HG03460 (cell line): ENCODE results near the gene FITM1.
"Not testable (repeated sequence)": the region's sequence is repeated elsewhere in the genome, so short reads cannot be mapped to it uniquely, and the experiment has no call there.

Experiments
- ATAC-seq: cut with Tn5 transposase; IDR thresholded peaks from one replicate; pipeline ENCODE4 v1.9.1; 2021; ENCODE audit not compliant: unreplicated experiment

Gene FITM1

GRCh38 chr14:24096545-24097181 lies 33.8 kb upstream of the FITM1 start:
- no peak for ATAC-seq

- ATAC-seq: no peak
These were observed 32.1 kb upstream of the FITM1 start for GRCh38 chr14:24098229-24098926.

- no peak for ATAC-seq
These were observed 31.3 kb upstream of the FITM1 start for GRCh38 chr14:24098927-24099813.

- no peak for ATAC-seq
These were observed 30.1 kb upstream of the FITM1 start for GRCh38 chr14:24100197-24100981.

- ATAC-seq: no peak
These were observed 29.4 kb upstream of the FITM1 start for GRCh38 chr14:24100982-24101494.

- ATAC-seq: no peak
These were observed 28.0 kb upstream of the FITM1 start for GRCh38 chr14:24102357-24103048.

GRCh38 chr14:24103451-24103850 lies 27.0 kb upstream of the FITM1 start:
- no peak for ATAC-seq

- ATAC-seq: not testable (repeated sequence)
These were observed 24.7 kb upstream of the FITM1 start for GRCh38 chr14:24105609-24106239.

- no peak for ATAC-seq
These were observed 23.7 kb upstream of the FITM1 start for GRCh38 chr14:24106672-24107271.

- ATAC-seq: peak; percentile 29
These were observed 22.1 kb upstream of the FITM1 start for GRCh38 chr14:24108336-24108874.

GRCh38 chr14:24110060-24110459 lies 20.4 kb upstream of the FITM1 start:
- ATAC-seq: no peak

GRCh38 chr14:24110523-24110922 lies 19.9 kb upstream of the FITM1 start:
- ATAC-seq: no peak

- ATAC-seq: no peak
These were observed 17.1 kb upstream of the FITM1 start for GRCh38 chr14:24113379-24113800.

- ATAC-seq: peak; percentile 33
These were observed 16.5 kb upstream of the FITM1 start for GRCh38 chr14:24113801-24114531.

- ATAC-seq: peak; percentile 82
These were observed 15.7 kb upstream of the FITM1 start, which contains the start of the genes DCAF11 and NRL for GRCh38 chr14:24114532-24115421. TSS of gene DCAF11 (plus strand) at chr14:24114777. CDS start at chr14:24115595, 818 bp downstream. TSS of gene NRL (minus strand) at chr14:24114949. CDS start at chr14:24082848, 32,101 bp downstream.

GRCh38 chr14:24115422-24116127 lies 14.9 kb upstream of the FITM1 start:
- ATAC-seq: no peak
